HG03520 (cell line): ENCODE measurements around the gene ST3GAL3.

Source experiments
- ATAC-seq: cut with Tn5 transposase; IDR thresholded peaks from one replicate; pipeline ENCODE4 v1.9.1; 2021; ENCODE audit warnings: mild to moderate bottlenecking, moderate library complexity; ENCODE audit not compliant: unreplicated experiment

Gene ST3GAL3

GRCh38 chr1:43977376-43978263 lies 270.3 kb downstream of the ST3GAL3 start:
- no peak for ATAC-seq

- no peak for ATAC-seq
Observed at GRCh38 chr1:43978264-43978550, 270.9 kb downstream of the ST3GAL3 start.

GRCh38 chr1:43978551-43979260 lies 271.4 kb downstream of the ST3GAL3 start, which contains the start of gene B4GALT2:
Gene B4GALT2 (plus strand): TSS chr1:43979210. CDS start chr1:43981161, 1,951 bp downstream.
- no peak for ATAC-seq

GRCh38 chr1:43979261-43979527 lies 271.9 kb downstream of the ST3GAL3 start:
- no peak for ATAC-seq

GRCh38 chr1:43979528-43980254 lies 272.4 kb downstream of the ST3GAL3 start:
- ATAC-seq = no peak

GRCh38 chr1:43980255-43981134 lies 273.2 kb downstream of the ST3GAL3 start:
- ATAC-seq = no peak
